Measurements from ENCODE around the gene CD300LG.

DNA sequence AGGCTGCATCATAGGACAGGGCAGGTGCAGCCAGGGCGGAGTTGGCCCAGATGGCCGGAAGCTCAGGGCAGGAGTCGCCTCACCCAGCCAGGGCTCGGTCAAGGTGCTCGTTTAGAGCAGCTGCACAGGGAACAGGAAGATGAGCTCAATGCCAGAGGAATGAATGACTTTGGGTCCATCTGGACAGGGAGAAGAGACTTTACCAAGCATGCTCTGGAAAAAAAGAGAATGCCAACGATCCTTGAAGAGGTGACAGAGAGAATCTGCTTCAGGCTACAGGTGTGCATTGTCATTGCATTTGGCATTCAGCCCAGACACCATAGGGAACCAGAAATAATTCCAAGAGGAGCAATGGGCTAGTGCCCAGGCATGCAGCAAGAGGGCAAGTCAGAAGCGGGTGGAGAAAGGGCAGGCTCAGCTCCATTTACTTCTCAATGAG lies 7.3 kb upstream of the CD300LG start:
- TF ChIP-seq GATA3 (IDR thresholded peaks at IDR 0.05; ENCODE audit: low read depth, low read length): no peak
- no peak for TF ChIP-seq GATA2 (IDR thresholded peaks at IDR 0.05; ENCODE audit: low read depth, low read length)

Data from SH-SY5Y (cell line).